Left kidney (tissue), 2 donors: Measurements from ENCODE around the gene TIMM23B. TPM values are rescaled to one million over a fixed set of nuclear protein-coding genes. Genes with fewer than 3 reads are reported as not detected.
"Not testable (repeated sequence)": the region's sequence is repeated elsewhere in the genome, so short reads cannot be mapped to it uniquely, and the experiment has no call there.

Experiments used
- DNase-seq: peaks from one replicate; pipeline ENCODE4 v3.0.0-alpha.2; 2013
- polyA plus RNA-seq: library from polyadenylated mRNA; unstranded; fragments of 120-200 nt; gene quantifications from one replicate; pipeline ENCODE4 v1.2.1, GENCODE V29; 2013; ENCODE audit not compliant: insufficient read length

TIMM23B gene
- polyA plus RNA-seq, 1 donor = 22.7 TPM

GRCh38 chr10:49972094-49972493, 30.2 kb downstream of the TIMM23B start:
- DNase-seq = not testable (repeated sequence)

GRCh38 chr10:49977756-49978155, 35.9 kb downstream of the TIMM23B start:
- DNase-seq = not testable (repeated sequence)

- DNase-seq = not testable (repeated sequence)
Measured at GRCh38 chr10:49987207-49987606, 45.4 kb downstream of the TIMM23B start.

- not testable (repeated sequence) for DNase-seq
Measured at GRCh38 chr10:49988376-49988775, 46.5 kb downstream of the TIMM23B start, which contains the start of gene AGAP6. Gene AGAP6, plus strand, starts transcription at chr10:49988406. Its CDS starts 310 bp downstream, at chr10:49988716.

- not testable (repeated sequence) for DNase-seq
Measured at GRCh38 chr10:49995321-49995720, 53.5 kb downstream of the TIMM23B start.

GRCh38 chr10:50014024-50014423, 72.2 kb downstream of the TIMM23B start:
- DNase-seq = not testable (repeated sequence)

GRCh38 chr10:50015596-50016220, 73.9 kb downstream of the TIMM23B start:
- not testable (repeated sequence) for DNase-seq

GRCh38 chr10:50016926-50017325, 75.1 kb downstream of the TIMM23B start:
- not testable (repeated sequence) for DNase-seq

GRCh38 chr10:50017646-50018045, 75.8 kb downstream of the TIMM23B start:
- DNase-seq = not testable (repeated sequence)

- DNase-seq = not testable (repeated sequence)
Measured at GRCh38 chr10:50019279-50019678, 77.4 kb downstream of the TIMM23B start.

- DNase-seq = not testable (repeated sequence)
Measured at GRCh38 chr10:50020451-50021024, 78.7 kb downstream of the TIMM23B start.

- no peak for DNase-seq
Measured at GRCh38 chr10:50021646-50022045, 79.8 kb downstream of the TIMM23B start.

Other genes starting within 250 kb of the TIMM23B start
- 45.7 TPM for gene OGDHL, start 179.7 kb upstream of the TIMM23B start, polyA plus RNA-seq
- 42.7 TPM for gene PARG, start within 50 bp of the TIMM23B start, polyA plus RNA-seq
- gene AGAP6, start 46.4 kb downstream of the TIMM23B start, polyA plus RNA-seq = 37.6 TPM
- gene WASHC2A, start 125.9 kb downstream of the TIMM23B start, polyA plus RNA-seq = 91.0 TPM